SK-N-SH (cell line): ENCODE data around the gene MYO9A. TPM values are rescaled to one million over a fixed set of nuclear protein-coding genes. Genes with fewer than 3 reads are reported as not detected.
"Not testable (repeated sequence)": the region's sequence is repeated elsewhere in the genome, so short reads cannot be mapped to it uniquely, and the experiment has no call there.

Experiments used
- CTCF ChIA-PET: fragments of 300-600, 350-600 bp; formaldehyde crosslinking; extraction: SDS; loops from one replicate; lab custom pipeline; 2021; lab: Yijun Ruan, JAX
- POLR2A ChIA-PET: fragments of 350-600 bp; sonication (Branson Sonifier 250); formaldehyde crosslinking; extraction: SDS; loops from one replicate; lab custom pipeline; 2020; ENCODE audit warnings: antibody characterized with exemption, inconsistent platforms; lab: Yijun Ruan, JAX
- DNase-seq: peaks from one replicate; pipeline ENCODE4 v3.0.0; 2012
- H2AFZ ChIP-seq: fragments of 200-600 bp; sonication (generic); 2 replicates; pipeline ENCODE4 v1.8.1; 2016; ENCODE audit warnings: antibody characterized with exemption, mild to moderate bottlenecking, low read depth
- H3F3A ChIP-seq: fragments of 200-600 bp; sonication (generic); replicated peaks from 2 replicates; pipeline ENCODE3; 2016; ENCODE audit warnings: antibody characterized with exemption, mild to moderate bottlenecking; ENCODE audit not compliant: insufficient read depth
- H3K27ac ChIP-seq, 2 experiments: fragments of 200-500 bp in 1 of 2; fragments of 200-600 bp in 1 of 2; sonication (Bioruptor generic) in 1 of 2; sonication (generic), shearing (Covaris generic) in 1 of 2; 2 replicates each; pipeline versions ENCODE4 v1.5.1 to v1.6.1; 2014 to 2016; ENCODE audit warnings: low read depth in 2 of 2, inconsistent platforms in 1 of 2, low read length in 1 of 2, mild to moderate bottlenecking in 1 of 2, mixed read lengths in 1 of 2
- H3K27me3 ChIP-seq: fragments of 200-600 bp; sonication (generic), shearing (Covaris generic); 2 replicates; pipeline ENCODE4 v1.6.1; 2016; ENCODE audit warnings: mixed run types; ENCODE audit not compliant: insufficient read depth
- H3K36me3 ChIP-seq, 2 experiments: fragments of 200-500 bp in 1 of 2; fragments of 200-600 bp in 1 of 2; sonication (Bioruptor generic) in 1 of 2; sonication (generic) in 1 of 2; replicated peaks in 1 of 2; 2 replicates each; pipeline versions ENCODE3 to v1.5.1; 2014 to 2016; ENCODE audit warnings: low read length in 1 of 2, mild to moderate bottlenecking in 1 of 2; ENCODE audit not compliant: insufficient read depth in 2 of 2, control insufficient read depth in 1 of 2
- H3K4me1 ChIP-seq, 2 experiments: fragments of 200-500 bp in 1 of 2; fragments of 200-600 bp in 1 of 2; sonication (Bioruptor generic) in 1 of 2; sonication (generic), shearing (Covaris generic) in 1 of 2; 2 replicates each; pipeline versions ENCODE4 v1.5.1 to v1.6.1; 2014 to 2016; ENCODE audit warnings: low read depth in 1 of 2, low read length in 1 of 2, mixed run types in 1 of 2; ENCODE audit not compliant: insufficient read depth in 2 of 2, control insufficient read depth in 1 of 2
- H3K4me2 ChIP-seq: fragments of 200-600 bp; sonication (generic), shearing (Covaris generic); 2 replicates; pipeline ENCODE4 v1.6.1; 2017; ENCODE audit warnings: mixed run types
- H3K4me3 ChIP-seq, 2 experiments: fragments of 200-500 bp in 1 of 2; fragments of 200-600 bp in 1 of 2; sonication (Bioruptor generic) in 1 of 2; sonication (generic), shearing (Covaris generic) in 1 of 2; 2 replicates each; pipeline versions ENCODE4 v1.5.1 to v1.8.1; 2014 to 2016; ENCODE audit warnings: low read depth in 2 of 2, inconsistent platforms in 1 of 2, low read length in 1 of 2, mild to moderate bottlenecking in 1 of 2, mixed read lengths in 1 of 2, moderate library complexity in 1 of 2
- H3K79me2 ChIP-seq: fragments of 200-600 bp; sonication (generic); 2 replicates; pipeline ENCODE4 v1.8.1; 2017; ENCODE audit warnings: mild to moderate bottlenecking; ENCODE audit not compliant: insufficient read depth
- H3K9ac ChIP-seq: fragments of 200-600 bp; sonication (generic); 2 replicates; pipeline ENCODE4 v1.6.1; 2017; ENCODE audit warnings: mixed run types
- H3K9me2 ChIP-seq: fragments of 200-600 bp; sonication (generic); 2 replicates; pipeline ENCODE4 v1.6.1; 2017; ENCODE audit warnings: mixed run types
- H3K9me3 ChIP-seq: fragments of 200-600 bp; sonication (generic); 2 replicates; pipeline ENCODE4 v1.6.1; 2017; ENCODE audit warnings: mixed run types, mild to moderate bottlenecking, moderate library complexity
- H4K20me1 ChIP-seq: fragments of 200-600 bp; sonication (generic); 2 replicates; pipeline ENCODE4 v1.6.1; 2017; ENCODE audit warnings: mild to moderate bottlenecking, mixed run types; ENCODE audit not compliant: insufficient read depth
- FOSL2 ChIP-seq: IDR thresholded peaks from 2 replicates; pipeline ENCODE4 v1.4.0; 2012; ENCODE audit warnings: low read depth, mild to moderate bottlenecking, moderate library complexity, borderline replicate concordance
- FOXJ3 ChIP-seq: sonication (generic); formaldehyde crosslinking; IDR thresholded peaks from 2 replicates; pipeline ENCODE4 v1.5.1; 2020; ENCODE audit warnings: mild to moderate bottlenecking, missing genetic modification reagents
- FOXM1 ChIP-seq: IDR thresholded peaks from 2 replicates; pipeline ENCODE4 v1.4.0; 2012; ENCODE audit warnings: low read depth, mild to moderate bottlenecking
- GABPA ChIP-seq: IDR thresholded peaks from 2 replicates; pipeline ENCODE4 v1.4.0; 2012; ENCODE audit warnings: low read depth, mild to moderate bottlenecking
- JUND ChIP-seq: IDR thresholded peaks from 2 replicates; pipeline ENCODE4 v1.4.0; 2012
- MEF2A ChIP-seq: IDR thresholded peaks from 2 replicates; pipeline ENCODE4 v1.4.0; 2012; ENCODE audit warnings: low read depth, borderline replicate concordance
- NFIC ChIP-seq: IDR thresholded peaks from 2 replicates; pipeline ENCODE4 v1.4.0; 2012; ENCODE audit warnings: borderline replicate concordance
- RAD21 ChIP-seq: IDR thresholded peaks from 2 replicates; pipeline ENCODE4 v1.6.1; 2012; ENCODE audit warnings: mild to moderate bottlenecking, low read length
- RCOR1 ChIP-seq: fragments of 150-350 bp; IDR thresholded peaks from 2 replicates; pipeline ENCODE4 v1.6.1; 2017; ENCODE audit warnings: antibody characterized with exemption, low read length
- RFX5 ChIP-seq: IDR thresholded peaks from 2 replicates; pipeline ENCODE4 v1.6.1; 2012; ENCODE audit warnings: mild to moderate bottlenecking, improper control_type of control experiment, low read length
- SMC3 ChIP-seq: IDR thresholded peaks from 2 replicates; pipeline ENCODE4 v1.6.1; 2012; ENCODE audit warnings: low read depth, low read length, improper control_type of control experiment
- TAF1 ChIP-seq: IDR thresholded peaks from 2 replicates; pipeline ENCODE4 v1.6.1; 2012; ENCODE audit warnings: low read depth, mild to moderate bottlenecking, low read length, moderate library complexity, borderline replicate concordance
- TCF12 ChIP-seq: IDR thresholded peaks from 2 replicates; pipeline ENCODE4 v1.4.0; 2012
- whole genome bisulfite sequencing: methylation state at CpG from one replicate; pipeline ENCODE4 v1.1.6; 2017; ENCODE audit warnings: low lambda C conversion rate; 5-methylcytosine and 5-hydroxymethylcytosine counted together
- polyA plus RNA-seq, 3 experiments: library from polyadenylated mRNA; depleted of rRNA; stranded (reverse); fragments of >200 nt; gene quantifications; 2 replicates each; pipeline ENCODE4 v1.2.3, GENCODE V29; 2012
- TF ChIP-seq, protein P1 (sequence below): IDR thresholded peaks from 2 replicates; pipeline ENCODE4 v1.4.0; 2012; ENCODE audit warnings: low read depth
- TF ChIP-seq, protein P2 (sequence below): IDR thresholded peaks from 2 replicates; pipeline ENCODE4 v1.4.0; 2012; ENCODE audit warnings: low read depth, borderline replicate concordance
- TF ChIP-seq, protein P3 (sequence below): fragments of 200-600 bp; sonication (generic); IDR thresholded peaks from 2 replicates; pipeline ENCODE4 v1.6.1; 2017; ENCODE audit warnings: antibody characterized with exemption, mild to moderate bottlenecking, moderate library complexity
- TF ChIP-seq, protein P4 (sequence below): fragments of 150-350 bp; IDR thresholded peaks from 2 replicates; pipeline ENCODE4 v1.6.1; 2016; ENCODE audit warnings: mild to moderate bottlenecking, low read depth, low read length

The MYO9A gene
- polyA plus RNA-seq, 1 of the 3 experiments (the other 2 are of a cell fraction): 4.1 TPM

DNA sequence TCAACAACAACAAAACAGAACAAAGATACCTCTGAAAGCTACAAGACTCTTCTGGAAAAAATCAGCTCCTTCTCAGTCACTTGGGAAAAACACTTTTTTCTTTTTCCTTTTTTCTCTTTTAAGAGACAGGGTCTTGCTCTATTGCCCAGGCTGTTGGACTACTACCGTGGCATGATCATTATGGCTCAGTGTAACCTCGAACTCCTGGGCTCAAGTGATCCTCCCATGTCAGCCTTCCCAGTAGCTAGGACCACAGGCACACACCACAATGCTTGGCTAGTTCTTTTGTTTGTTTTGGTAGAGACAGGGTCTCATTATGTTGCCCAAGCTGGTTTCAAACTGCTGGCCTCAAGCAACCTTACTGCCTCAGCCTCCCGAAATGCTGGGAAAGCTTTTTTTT lies 12.8 kb downstream of the MYO9A start:
- Histone ChIP-seq H3K9me2 (no peaks in the 10 kb centered on the region), H3K4me2 (no peak overlapping the region), H3K36me3 (no peaks in the 10 kb centered on the region), H3K27ac (no peak overlapping the region), H3K9ac (no peak overlapping the region), H4K20me1 (peaks cover 56% of the 10 kb centered on the region), H3K79me2 (peaks cover 58% of the 10 kb centered on the region), H3F3A (peaks cover 2% of the 10 kb centered on the region), H3K4me1 (peaks cover 0 to 4% of the 10 kb centered on the region in 2 experiments; a peak in 1 of 4 replicates), H3K4me3 (no peak overlapping the region), H3K9me3 (no peaks in the 10 kb centered on the region), H2AFZ (no peak overlapping the region), H3K27me3 (no peaks in the 10 kb centered on the region)
- ChIA-PET CTCF (interaction anchor here (1.5 kb wide), 1 partner anchor 8 kb away, joined by 5 read pairs; no protein-coding TSS in a partner anchor), POLR2A (no interaction called here)
- no peak for TF ChIP-seq RAD21
- TF ChIP-seq, protein P1, sequence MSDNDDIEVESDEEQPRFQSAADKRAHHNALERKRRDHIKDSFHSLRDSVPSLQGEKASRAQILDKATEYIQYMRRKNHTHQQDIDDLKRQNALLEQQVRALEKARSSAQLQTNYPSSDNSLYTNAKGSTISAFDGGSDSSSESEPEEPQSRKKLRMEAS: no peak
- no peak for TF ChIP-seq RFX5
- TF ChIP-seq NFIC: no peak
- TF ChIP-seq TCF12: no peak
- TF ChIP-seq, protein P2, sequence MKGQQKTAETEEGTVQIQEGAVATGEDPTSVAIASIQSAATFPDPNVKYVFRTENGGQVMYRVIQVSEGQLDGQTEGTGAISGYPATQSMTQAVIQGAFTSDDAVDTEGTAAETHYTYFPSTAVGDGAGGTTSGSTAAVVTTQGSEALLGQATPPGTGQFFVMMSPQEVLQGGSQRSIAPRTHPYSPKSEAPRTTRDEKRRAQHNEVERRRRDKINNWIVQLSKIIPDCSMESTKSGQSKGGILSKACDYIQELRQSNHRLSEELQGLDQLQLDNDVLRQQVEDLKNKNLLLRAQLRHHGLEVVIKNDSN: no peak
- TF ChIP-seq JUND: no peak
- no peak for TF ChIP-seq RCOR1
- no peak for TF ChIP-seq FOXM1
- TF ChIP-seq FOXJ3: no peak
- TF ChIP-seq, protein P3, sequence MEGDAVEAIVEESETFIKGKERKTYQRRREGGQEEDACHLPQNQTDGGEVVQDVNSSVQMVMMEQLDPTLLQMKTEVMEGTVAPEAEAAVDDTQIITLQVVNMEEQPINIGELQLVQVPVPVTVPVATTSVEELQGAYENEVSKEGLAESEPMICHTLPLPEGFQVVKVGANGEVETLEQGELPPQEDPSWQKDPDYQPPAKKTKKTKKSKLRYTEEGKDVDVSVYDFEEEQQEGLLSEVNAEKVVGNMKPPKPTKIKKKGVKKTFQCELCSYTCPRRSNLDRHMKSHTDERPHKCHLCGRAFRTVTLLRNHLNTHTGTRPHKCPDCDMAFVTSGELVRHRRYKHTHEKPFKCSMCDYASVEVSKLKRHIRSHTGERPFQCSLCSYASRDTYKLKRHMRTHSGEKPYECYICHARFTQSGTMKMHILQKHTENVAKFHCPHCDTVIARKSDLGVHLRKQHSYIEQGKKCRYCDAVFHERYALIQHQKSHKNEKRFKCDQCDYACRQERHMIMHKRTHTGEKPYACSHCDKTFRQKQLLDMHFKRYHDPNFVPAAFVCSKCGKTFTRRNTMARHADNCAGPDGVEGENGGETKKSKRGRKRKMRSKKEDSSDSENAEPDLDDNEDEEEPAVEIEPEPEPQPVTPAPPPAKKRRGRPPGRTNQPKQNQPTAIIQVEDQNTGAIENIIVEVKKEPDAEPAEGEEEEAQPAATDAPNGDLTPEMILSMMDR: no peak
- TF ChIP-seq, protein P4, sequence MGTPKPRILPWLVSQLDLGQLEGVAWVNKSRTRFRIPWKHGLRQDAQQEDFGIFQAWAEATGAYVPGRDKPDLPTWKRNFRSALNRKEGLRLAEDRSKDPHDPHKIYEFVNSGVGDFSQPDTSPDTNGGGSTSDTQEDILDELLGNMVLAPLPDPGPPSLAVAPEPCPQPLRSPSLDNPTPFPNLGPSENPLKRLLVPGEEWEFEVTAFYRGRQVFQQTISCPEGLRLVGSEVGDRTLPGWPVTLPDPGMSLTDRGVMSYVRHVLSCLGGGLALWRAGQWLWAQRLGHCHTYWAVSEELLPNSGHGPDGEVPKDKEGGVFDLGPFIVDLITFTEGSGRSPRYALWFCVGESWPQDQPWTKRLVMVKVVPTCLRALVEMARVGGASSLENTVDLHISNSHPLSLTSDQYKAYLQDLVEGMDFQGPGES: no peak
- TF ChIP-seq SMC3: no peak
- no peak for TF ChIP-seq MEF2A
- TF ChIP-seq TAF1: no peak
- no peak for TF ChIP-seq GABPA
- TF ChIP-seq FOSL2: no peak
- 95% methylated on average over 3 of the region's 3 CpGs for WGBS
- DNase-seq: no peak

DNA sequence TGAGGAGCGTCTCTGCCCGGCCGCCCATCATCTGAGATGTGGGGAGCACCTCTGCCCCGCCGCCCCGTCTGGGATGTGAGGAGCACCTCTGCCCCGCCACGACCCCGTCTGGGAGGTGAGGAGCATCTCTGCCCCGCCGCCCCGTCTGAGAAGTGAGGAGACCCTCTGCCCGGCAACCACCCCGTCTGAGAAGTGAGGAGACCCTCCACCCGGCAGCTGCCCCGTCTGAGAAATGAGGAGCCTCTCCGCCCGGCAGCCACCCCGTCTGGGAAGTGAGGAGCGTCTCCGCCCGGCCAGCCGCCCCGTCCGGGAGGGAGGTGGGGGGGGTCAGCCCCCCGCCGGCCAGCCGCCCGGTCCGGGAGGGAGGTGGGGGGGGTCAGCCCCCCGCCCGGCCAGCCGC lies 17.4 kb downstream of the MYO9A start:
- H3K27ac ChIP-seq, H3F3A ChIP-seq, H3K4me1 ChIP-seq, H3K36me3 ChIP-seq, H3K9me3 ChIP-seq, H3K9ac ChIP-seq, DNase-seq, H3K9me2 ChIP-seq, CTCF ChIA-PET, H3K4me3 ChIP-seq, POLR2A ChIA-PET, H2AFZ ChIP-seq, H3K4me2 ChIP-seq, H3K27me3 ChIP-seq: not testable (repeated sequence)
- peaks cover 31% of the 10 kb centered on the region; the same call in 1 of the 2 replicates for H3K79me2 ChIP-seq
- peaks cover 25% of the 10 kb centered on the region for H4K20me1 ChIP-seq
- 97% methylated on average over 6 of the region's 33 CpGs for WGBS
